A673 (cell line): ENCODE data around the gene CYP4B1.

ENCODE experiments used
- CTCF ChIP-seq: fragments of 300-800, 200-600 bp; sonication (generic); conservative IDR thresholded peaks from 2 replicates; pipeline ENCODE4 v1.5.1; 2017; ENCODE audit warnings: low read depth, mild to moderate bottlenecking, antibody characterized with exemption, low read length, moderate library complexity, mixed read lengths
- EZH2 ChIP-seq: fragments of 200-600 bp; sonication (generic); IDR thresholded peaks from 2 replicates; pipeline ENCODE4 v1.6.1; 2017; ENCODE audit warnings: borderline replicate concordance, low read depth, mild to moderate bottlenecking, mixed read lengths, antibody characterized with exemption, low read length; ENCODE audit not compliant: poor library complexity, severe bottlenecking

GRCh38 chr1:46790446-46791101 lies 8.3 kb upstream of the CYP4B1 start:
- TF ChIP-seq CTCF, result no peak
- TF ChIP-seq EZH2, result no peak
